Body of pancreas (tissue), 4 donors: ENCODE measurements around the gene NUP210. TPM values are rescaled to one million over a fixed set of nuclear protein-coding genes. Genes with fewer than 3 reads are reported as not detected.

ENCODE experiments used
- ATAC-seq: fragments of 150-250 bp; one replicate; pipeline ENCODE4 v1.9.1; 2016
- DNase-seq, 4 donors: peaks; one replicate each; pipeline ENCODE4 v3.0.0-alpha.2; 2019
- H3K27ac ChIP-seq, 4 donors: fragments of 200-600 bp; sonication (generic); 1 replicate in 3 of 4; 2 replicates in 1 of 4; pipeline versions ENCODE4 v1.5.1 to v1.6.1; 2016 to 2019; ENCODE audit warnings: mild to moderate bottlenecking in 1 of 4, mixed read lengths in 1 of 4, moderate library complexity in 1 of 4
- H3K27me3 ChIP-seq, 2 donors: fragments of 200-600 bp; sonication (generic); one replicate each; pipeline ENCODE4 v1.6.0; 2016; ENCODE audit warnings: mild to moderate bottlenecking in 1 of 2
- H3K36me3 ChIP-seq, 2 donors: fragments of 200-600 bp; sonication (generic); replicated peaks in 1 of 2; 2 replicates each; pipeline ENCODE4 v1.5.1; 2016; ENCODE audit warnings: low read depth in 2 of 2; ENCODE audit not compliant: insufficient read depth in 1 of 2
- H3K4me1 ChIP-seq: fragments of 200-600 bp; sonication (generic); one replicate; pipeline ENCODE4 v1.6.0; 2016
- H3K4me3 ChIP-seq, 2 donors: fragments of 200-600 bp; sonication (generic); 1 replicate in 1 of 2; 2 replicates in 1 of 2; pipeline ENCODE4 v1.5.1; 2016 to 2019
- H3K9me3 ChIP-seq, 3 donors: fragments of 200-600 bp; sonication (generic); 1 replicate in 2 of 3; 2 replicates in 1 of 3; pipeline ENCODE4 v1.5.1; 2016
- POLR2A ChIP-seq, 3 donors: fragments of 450-650 bp; IDR thresholded peaks; one replicate each; pipeline ENCODE4 v1.6.1; 2016; ENCODE audit warnings: antibody characterized with exemption in 3 of 3, mild to moderate bottlenecking in 2 of 3
- WGBS, 2 donors: methylation state at CpG; one replicate each; pipeline ENCODE4 v1.1.5; 2017; 5-methylcytosine and 5-hydroxymethylcytosine counted together
- intact Hi-C: fragments of 100-400 bp; cut with DNase I; formaldehyde crosslinking; loops from one replicate; pipeline ENCODE4 v1.15.1; 2023
- total RNA-seq, 2 donors: library from RNA; depleted of rRNA; stranded (reverse); fragments of >200 nt; gene quantifications; one replicate each; pipeline ENCODE4 v1.1.0, GENCODE V29; 2016
- TF ChIP-seq, protein P1 (sequence below), 7 experiments: fragments of 450-650 bp in 4 of 7; fragments of 200-600 bp in 3 of 7; sonication (generic) in 3 of 7; IDR thresholded peaks; one replicate each; pipeline ENCODE4 v1.5.1; 2016 to 2019; ENCODE audit warnings: antibody characterized with exemption in 7 of 7

Gene NUP210
- total RNA-seq, 2 donors from 2014 or later: 16.3 to 19.1 TPM

GRCh38 chr3:13459605-13460340 lies 39.7 kb upstream of the NUP210 start:
- no peak overlapping the region for H3K27ac ChIP-seq
- H3K4me3 ChIP-seq: no peak overlapping the region
- no peak for ATAC-seq
- no peaks in the 10 kb centered on the region for H3K27me3 ChIP-seq
- no peaks in the 10 kb centered on the region for H3K9me3 ChIP-seq
- H3K4me1 ChIP-seq: peaks cover 10% of the 10 kb centered on the region
- TF ChIP-seq, protein P1, sequence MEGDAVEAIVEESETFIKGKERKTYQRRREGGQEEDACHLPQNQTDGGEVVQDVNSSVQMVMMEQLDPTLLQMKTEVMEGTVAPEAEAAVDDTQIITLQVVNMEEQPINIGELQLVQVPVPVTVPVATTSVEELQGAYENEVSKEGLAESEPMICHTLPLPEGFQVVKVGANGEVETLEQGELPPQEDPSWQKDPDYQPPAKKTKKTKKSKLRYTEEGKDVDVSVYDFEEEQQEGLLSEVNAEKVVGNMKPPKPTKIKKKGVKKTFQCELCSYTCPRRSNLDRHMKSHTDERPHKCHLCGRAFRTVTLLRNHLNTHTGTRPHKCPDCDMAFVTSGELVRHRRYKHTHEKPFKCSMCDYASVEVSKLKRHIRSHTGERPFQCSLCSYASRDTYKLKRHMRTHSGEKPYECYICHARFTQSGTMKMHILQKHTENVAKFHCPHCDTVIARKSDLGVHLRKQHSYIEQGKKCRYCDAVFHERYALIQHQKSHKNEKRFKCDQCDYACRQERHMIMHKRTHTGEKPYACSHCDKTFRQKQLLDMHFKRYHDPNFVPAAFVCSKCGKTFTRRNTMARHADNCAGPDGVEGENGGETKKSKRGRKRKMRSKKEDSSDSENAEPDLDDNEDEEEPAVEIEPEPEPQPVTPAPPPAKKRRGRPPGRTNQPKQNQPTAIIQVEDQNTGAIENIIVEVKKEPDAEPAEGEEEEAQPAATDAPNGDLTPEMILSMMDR (IDR thresholded peaks at IDR 0.05): no peak
- no peak for TF ChIP-seq POLR2A (IDR thresholded peaks at IDR 0.05)
- WGBS, 2 donors: 85 to 87% methylated on average over 9 of the region's 9 CpGs
- DNase-seq: no peak
- H3K36me3 ChIP-seq: no peaks in the 10 kb centered on the region
- intact Hi-C loops: loop anchor here (5.0 kb wide), 1 partner anchor 367 kb away; no protein-coding TSS in a partner anchor

DNA sequence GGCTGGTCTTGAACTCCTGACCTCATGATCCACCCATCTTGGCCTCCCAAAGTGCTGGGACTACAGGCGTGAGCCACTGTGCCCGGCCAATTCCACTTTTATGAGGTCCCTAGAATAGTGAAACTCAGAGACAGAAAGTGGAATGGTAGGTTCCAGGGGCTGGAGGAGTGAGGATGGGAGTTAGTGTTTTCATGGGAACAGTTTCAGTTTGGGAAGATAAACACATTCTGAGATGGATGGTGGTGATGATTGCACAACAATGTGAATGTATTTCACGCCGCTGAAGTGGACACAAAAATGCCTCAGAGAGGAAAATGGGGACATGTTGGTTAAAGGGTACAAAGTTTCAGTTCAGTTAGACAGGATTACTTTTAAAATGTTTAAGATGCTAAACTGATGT lies 37.5 kb upstream of the NUP210 start:
- intact Hi-C loops: loop anchor here (5.0 kb wide), 1 partner anchor 365 kb away; no protein-coding TSS in a partner anchor
- DNase-seq (no peak), ATAC-seq (no peak)
- H3K27me3 ChIP-seq: no peaks in the 10 kb centered on the region
- WGBS, 2 donors: 78 to 88% methylated on average over 4 of the region's 4 CpGs
- no peaks in the 10 kb centered on the region for H3K36me3 ChIP-seq
- H3K27ac ChIP-seq: no peak overlapping the region
- H3K4me1 ChIP-seq: peaks cover 10% of the 10 kb centered on the region
- no peak for TF ChIP-seq POLR2A (IDR thresholded peaks at IDR 0.05)
- TF ChIP-seq, protein P1 (IDR thresholded peaks at IDR 0.05): no peak
- H3K9me3 ChIP-seq: no peaks in the 10 kb centered on the region
- H3K4me3 ChIP-seq: no peak overlapping the region

- TF ChIP-seq, protein P1 (IDR thresholded peaks at IDR 0.05): no peak
- no peak for TF ChIP-seq POLR2A (IDR thresholded peaks at IDR 0.05)
- Histone ChIP-seq H3K9me3 (no peaks in the 10 kb centered on the region), H3K4me1 (peaks cover 11% of the 10 kb centered on the region), H3K36me3 (no peaks in the 10 kb centered on the region), H3K27ac (no peak overlapping the region), H3K27me3 (no peaks in the 10 kb centered on the region), H3K4me3 (no peak overlapping the region)
- DNase-seq (no peak), ATAC-seq (no peak)
- intact Hi-C loops: loop anchor here (5.0 kb wide), 1 partner anchor 363 kb away; no protein-coding TSS in a partner anchor
- 73 to 76% methylated on average over 6 of the region's 6 CpGs for WGBS, 2 donors
These were observed 35.5 kb upstream of the NUP210 start for GRCh38 chr3:13455644-13456043.

- Histone ChIP-seq H3K27ac (peak overlapping the region; percentile 80 to 89 (median 88)), H3K27me3 (no peaks in the 10 kb centered on the region), H3K4me1 (peaks cover 11% of the 10 kb centered on the region), H3K4me3 (no peak overlapping the region), H3K9me3 (no peaks in the 10 kb centered on the region), H3K36me3 (no peaks in the 10 kb centered on the region)
- ATAC-seq (peak; percentile 56), DNase-seq (peak; percentile 46 to 61 (median 50))
- intact Hi-C loops: no loop called here
- TF ChIP-seq POLR2A (IDR thresholded peaks at IDR 0.05): no peak
- TF ChIP-seq, protein P1 (IDR thresholded peaks at IDR 0.05): peak; percentile 56 to 79 (median 71)
- WGBS, 2 donors: 6 to 9% methylated on average over 12 of the region's 12 CpGs
These were observed 32.6 kb upstream of the NUP210 start for GRCh38 chr3:13452490-13453335.
